Measurements from ENCODE around the gene ENAH.
"Not testable (repeated sequence)": the region's sequence is repeated elsewhere in the genome, so short reads cannot be mapped to it uniquely, and the experiment has no call there.

ENAH gene

GRCh38 chr1:225674381-225674780 is 21.5 kb upstream of the ENAH start:
- no peak for DNase-seq (ENCODE audit: low read depth)

- DNase-seq (ENCODE audit: low read depth): no peak
Observed at GRCh38 chr1:225670806-225671733, 18.1 kb upstream of the ENAH start.

- no peak for DNase-seq (ENCODE audit: low read depth)
Observed at GRCh38 chr1:225670356-225670755, 17.4 kb upstream of the ENAH start.

- DNase-seq (ENCODE audit: low read depth): no peak
Observed at GRCh38 chr1:225668222-225668621, 15.3 kb upstream of the ENAH start.

- DNase-seq (ENCODE audit: low read depth): no peak
Observed at GRCh38 chr1:225667362-225667761, 14.4 kb upstream of the ENAH start.

- DNase-seq (ENCODE audit: low read depth): no peak
Observed at GRCh38 chr1:225666495-225666894, 13.6 kb upstream of the ENAH start.

- DNase-seq (ENCODE audit: low read depth): no peak
Observed at GRCh38 chr1:225664762-225665161, 11.8 kb upstream of the ENAH start.

GRCh38 chr1:225662155-225662554 is 9.2 kb upstream of the ENAH start:
- no peak for DNase-seq (ENCODE audit: low read depth)

- no peak for DNase-seq (ENCODE audit: low read depth)
Observed at GRCh38 chr1:225660544-225660946, 7.6 kb upstream of the ENAH start.

- DNase-seq (ENCODE audit: low read depth): no peak
Observed at GRCh38 chr1:225658041-225658440, 5.1 kb upstream of the ENAH start.

- DNase-seq (ENCODE audit: low read depth): no peak
Observed at GRCh38 chr1:225657462-225657989, 4.6 kb upstream of the ENAH start.

GRCh38 chr1:225656259-225656655 is 3.3 kb upstream of the ENAH start:
- DNase-seq (ENCODE audit: low read depth): not testable (repeated sequence)

GRCh38 chr1:225655509-225656258 is 2.8 kb upstream of the ENAH start:
- no peak for DNase-seq (ENCODE audit: low read depth)

GRCh38 chr1:225654688-225655508 is 2.0 kb upstream of the ENAH start:
- DNase-seq (ENCODE audit: low read depth): no peak

- no peak for DNase-seq (ENCODE audit: low read depth)
Observed at GRCh38 chr1:225654277-225654597, 1.3 kb upstream of the ENAH start.

GRCh38 chr1:225653463-225654276 is 747 bp upstream of the ENAH start:
- no peak for DNase-seq (ENCODE audit: low read depth)

- no peak for DNase-seq (ENCODE audit: low read depth)
Observed at GRCh38 chr1:225651872-225652728, 823 bp downstream of the ENAH start.

GRCh38 chr1:225651376-225651871 is 1.5 kb downstream of the ENAH start:
- no peak for DNase-seq (ENCODE audit: low read depth)

- no peak for DNase-seq (ENCODE audit: low read depth)
Observed at GRCh38 chr1:225650179-225650578, 2.7 kb downstream of the ENAH start.
